NCI-H2227 (cell line): Measurements from ENCODE around the gene SLC26A1.
"Not testable (repeated sequence)": the region's sequence is repeated elsewhere in the genome, so short reads cannot be mapped to it uniquely, and the experiment has no call there.

Source experiments
- DNase-seq: peaks from one replicate; lab custom pipeline; 2025; ENCODE audit not compliant: unreplicated experiment; lab: John Stamatoyannopoulos, UW

SLC26A1 gene

GRCh38 chr4:999882-1000425 lies 6.8 kb upstream of the SLC26A1 start:
- no peak for DNase-seq

DNA sequence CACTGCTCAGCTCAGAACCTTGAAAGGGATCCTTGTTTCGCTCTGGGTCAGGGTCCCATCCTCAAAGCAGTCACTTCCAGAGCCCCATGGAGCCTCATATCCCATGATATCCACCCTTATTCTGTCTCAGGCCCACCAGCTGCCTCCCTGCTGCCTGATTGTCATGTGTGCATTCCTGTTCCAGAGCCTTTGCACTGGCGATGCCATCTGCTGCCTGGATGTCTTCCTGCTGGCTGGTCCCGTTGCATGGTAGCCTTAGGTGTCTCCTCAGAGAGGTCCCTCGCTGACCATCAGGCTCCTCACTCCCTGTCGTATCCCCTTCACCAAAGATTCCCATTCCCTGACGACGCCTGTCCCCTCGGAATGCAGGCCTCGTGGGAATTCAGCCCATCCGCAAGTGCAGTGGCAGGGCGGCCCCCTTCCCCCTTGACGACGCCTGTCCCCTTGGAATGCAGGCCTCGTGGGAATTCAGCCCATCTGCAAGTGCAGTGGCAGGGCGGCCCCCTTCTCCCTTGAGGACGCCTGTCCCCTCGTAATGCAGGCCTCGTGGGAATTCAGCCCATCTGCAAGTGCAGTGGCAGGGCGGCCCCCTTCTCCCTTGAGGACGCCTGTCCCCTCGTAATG lies 6.1 kb upstream of the SLC26A1 start:
- DNase-seq: not testable (repeated sequence)

- no peak for DNase-seq
Measured at GRCh38 chr4:998096-998691, 5.0 kb upstream of the SLC26A1 start.

GRCh38 chr4:997375-998071 lies 4.3 kb upstream of the SLC26A1 start:
- peak; percentile 69 for DNase-seq

- no peak for DNase-seq
Measured at GRCh38 chr4:996997-997374, 3.8 kb upstream of the SLC26A1 start.

- DNase-seq: no peak
Measured at GRCh38 chr4:996030-996996, 3.1 kb upstream of the SLC26A1 start.

GRCh38 chr4:995311-996026 lies 2.3 kb upstream of the SLC26A1 start:
- no peak for DNase-seq

DNA sequence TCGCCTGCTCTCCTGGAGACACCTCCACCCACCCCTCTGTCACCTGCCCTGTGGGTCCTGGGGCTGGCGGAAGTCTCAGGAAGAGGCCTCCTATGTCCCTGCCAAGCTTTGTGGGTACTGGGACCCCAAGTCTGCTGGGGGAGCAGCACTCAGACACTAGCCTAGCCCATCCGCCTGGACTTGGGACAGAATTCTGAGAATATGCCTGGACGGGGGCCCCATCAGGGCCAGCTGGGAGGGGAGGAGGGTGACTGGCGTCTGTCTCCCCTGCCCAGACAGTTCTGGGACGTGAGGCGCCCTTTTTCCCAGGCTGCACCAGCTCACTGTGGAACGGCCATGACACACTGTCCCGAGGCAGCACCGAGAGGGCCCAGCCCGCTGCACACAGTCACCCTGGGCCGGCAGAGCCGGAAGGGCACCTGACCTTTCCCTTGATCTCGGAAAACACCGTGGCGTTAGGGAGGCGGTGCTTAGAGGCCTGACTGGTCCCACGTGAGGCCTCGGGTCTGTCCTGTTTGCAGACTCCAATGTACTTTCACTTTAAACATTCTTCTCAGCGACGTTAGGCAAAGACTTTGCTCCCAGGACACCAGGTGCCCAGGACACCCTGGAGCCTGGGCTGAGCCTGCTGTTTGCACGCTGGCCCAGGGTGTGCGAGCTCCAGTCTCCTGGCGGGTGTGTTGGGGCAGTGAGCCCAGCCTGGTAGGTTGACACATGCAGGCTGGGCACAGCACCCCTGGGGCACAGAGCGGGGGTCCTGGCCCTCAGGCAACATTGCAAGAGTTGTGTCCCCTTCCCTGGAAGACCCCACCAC lies 700 bp downstream of the SLC26A1 start:
- DNase-seq: no peak

DNA sequence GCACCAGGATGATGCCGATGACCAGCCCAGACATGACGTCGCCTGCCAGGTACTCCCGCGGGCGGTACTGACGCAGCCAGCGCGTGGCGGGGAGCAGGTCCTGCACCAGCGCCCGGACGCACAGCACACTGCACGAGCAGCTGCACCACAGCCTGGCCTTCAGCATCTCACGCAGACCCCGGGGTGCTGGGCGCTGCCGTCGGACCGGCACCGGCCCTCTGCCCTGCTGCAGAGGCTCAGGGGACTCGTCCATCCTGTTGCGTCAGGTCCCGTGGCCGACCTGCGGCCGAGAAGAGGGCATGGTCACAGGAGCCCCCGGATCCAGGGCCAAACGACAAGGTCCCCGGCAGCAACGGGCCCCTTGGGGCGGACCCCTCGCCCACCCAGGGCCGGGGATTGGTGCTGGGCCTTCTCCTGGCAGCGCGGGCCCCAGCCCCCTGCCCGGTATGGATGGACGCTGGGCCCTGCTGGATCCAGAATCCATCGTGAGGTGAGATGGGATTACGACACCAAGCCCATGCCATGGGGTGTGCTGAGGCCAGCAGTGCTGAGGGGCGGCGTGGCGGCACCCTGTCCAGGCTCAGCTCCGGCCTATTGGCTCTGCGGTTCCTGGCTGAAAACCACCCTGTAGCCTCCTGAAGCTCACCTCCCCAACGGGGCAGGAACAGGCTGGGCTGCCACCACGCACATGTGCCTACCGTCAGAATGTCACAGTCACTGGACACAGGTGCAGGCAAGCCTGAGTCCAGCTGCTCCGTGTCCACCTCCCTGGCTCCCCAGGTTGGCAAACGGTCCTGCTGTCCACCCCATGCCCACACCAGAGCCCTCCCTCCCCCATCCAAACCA lies 1.5 kb downstream of the SLC26A1 start:
- DNase-seq: no peak

DNA sequence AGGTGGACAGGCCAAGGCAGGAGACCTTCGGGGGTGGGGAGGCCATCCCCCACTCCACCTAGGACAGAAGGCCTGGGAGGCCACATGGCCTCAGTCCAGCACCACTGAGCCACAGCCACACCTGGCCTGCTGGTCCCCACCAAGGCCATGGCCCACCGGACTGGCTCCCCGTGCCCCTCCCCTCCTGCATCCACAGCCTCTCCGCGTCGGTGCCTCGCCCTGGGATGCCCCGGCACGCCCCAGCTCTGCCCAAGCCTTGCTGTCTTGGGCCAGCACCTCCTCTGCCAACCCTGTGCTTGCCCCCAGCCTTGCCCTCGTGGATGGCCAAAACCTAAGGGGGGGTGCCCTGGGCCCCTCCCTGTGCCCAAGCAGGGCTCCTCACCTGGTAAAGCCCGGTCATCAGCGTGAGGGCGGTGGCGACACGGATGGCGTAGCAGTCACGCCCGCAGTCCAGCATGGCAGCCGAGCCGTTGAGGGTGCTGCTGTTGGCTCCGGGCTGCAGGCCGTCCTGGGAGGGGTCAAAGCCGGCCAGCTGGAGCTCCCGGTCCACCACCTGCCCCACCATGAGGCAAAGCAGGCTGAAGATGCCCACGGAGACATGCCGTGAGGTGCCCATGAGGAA lies 2.3 kb downstream of the SLC26A1 start:
- DNase-seq: no peak

DNA sequence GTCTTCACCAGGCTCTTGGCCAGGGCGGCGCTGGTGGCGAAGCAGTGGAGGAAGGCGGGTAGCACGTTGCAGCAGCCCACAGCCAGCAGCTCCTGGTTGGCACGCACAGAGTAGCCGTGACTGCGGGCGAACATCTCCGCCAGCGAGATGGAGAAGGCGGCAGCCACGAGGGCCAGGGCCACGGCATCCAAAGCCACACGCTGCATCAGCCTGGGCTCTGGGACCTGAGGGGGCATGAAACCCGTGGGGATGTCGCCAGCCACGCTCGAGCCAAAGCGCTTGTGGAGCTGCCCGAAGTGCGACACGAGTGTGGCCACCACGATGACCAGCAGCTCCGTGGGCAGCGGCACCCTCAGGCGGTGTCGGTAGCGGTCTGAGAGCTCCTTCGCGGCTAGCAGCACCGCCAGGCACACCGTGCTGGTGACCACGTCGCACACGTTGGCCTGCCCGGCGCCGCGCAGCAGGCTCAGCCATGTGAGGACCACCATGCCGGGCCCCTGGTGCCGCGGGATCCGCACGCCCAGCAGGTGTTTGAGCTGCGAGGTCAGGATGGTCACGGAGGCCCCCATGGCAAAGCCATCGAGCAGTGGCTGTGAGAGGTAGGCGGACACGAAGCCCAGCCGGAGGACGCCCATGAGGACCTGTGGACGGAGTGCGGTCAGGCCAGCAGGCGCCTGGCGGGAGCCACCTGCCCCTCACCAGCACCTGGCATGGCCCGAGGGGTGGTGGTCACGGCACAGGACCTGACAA lies 3.3 kb downstream of the SLC26A1 start:
- no peak for DNase-seq

DNA sequence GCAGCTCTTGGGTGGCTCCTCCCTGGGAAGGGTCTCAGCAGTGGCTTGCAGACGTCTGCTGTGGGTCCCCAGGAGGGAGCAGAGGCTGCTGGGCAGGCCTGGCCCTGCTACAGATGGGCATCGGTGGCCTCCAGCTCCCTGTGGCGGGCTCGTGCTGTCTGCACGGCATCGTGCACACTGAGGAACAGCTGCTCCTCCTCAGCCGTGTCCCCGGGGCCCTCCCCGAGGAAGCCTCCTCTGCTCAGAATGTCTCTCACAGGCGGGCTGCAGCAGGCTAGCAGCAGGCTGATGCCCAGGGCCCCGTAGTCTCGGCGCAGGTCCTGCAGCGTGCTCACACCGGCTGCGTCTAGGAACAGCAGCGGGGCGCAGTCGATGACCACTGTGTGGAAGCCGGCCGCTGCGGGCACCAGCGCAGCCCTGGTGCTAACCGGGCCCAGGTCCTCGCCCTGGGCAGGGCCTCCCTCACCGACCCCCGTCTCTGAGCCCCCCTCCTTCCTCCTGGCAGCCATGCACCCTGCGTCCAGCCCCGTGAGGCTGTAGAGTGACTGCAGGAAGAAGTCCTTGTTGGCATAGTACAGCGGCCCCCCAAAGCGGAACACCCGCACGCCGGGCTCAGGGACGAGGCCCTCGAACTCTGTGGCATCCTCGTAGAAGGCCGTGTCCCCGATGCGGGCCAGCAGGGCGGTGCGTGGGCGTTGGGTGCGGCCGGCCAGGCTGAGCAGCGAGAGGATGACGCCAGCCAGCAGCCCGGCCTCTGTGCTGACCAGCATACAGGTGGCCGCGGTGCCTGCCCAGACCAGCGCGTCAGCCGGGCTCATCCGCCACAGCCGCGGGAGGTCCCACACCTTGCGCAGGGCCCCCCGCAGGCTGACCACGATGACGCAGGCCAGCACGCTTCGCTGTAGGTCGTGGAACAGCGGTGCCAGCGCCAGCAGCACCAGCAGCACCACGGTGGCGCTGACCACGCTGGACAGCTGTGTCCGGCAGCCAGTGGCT lies 4.2 kb downstream of the SLC26A1 start:
- no peak for DNase-seq

DNA sequence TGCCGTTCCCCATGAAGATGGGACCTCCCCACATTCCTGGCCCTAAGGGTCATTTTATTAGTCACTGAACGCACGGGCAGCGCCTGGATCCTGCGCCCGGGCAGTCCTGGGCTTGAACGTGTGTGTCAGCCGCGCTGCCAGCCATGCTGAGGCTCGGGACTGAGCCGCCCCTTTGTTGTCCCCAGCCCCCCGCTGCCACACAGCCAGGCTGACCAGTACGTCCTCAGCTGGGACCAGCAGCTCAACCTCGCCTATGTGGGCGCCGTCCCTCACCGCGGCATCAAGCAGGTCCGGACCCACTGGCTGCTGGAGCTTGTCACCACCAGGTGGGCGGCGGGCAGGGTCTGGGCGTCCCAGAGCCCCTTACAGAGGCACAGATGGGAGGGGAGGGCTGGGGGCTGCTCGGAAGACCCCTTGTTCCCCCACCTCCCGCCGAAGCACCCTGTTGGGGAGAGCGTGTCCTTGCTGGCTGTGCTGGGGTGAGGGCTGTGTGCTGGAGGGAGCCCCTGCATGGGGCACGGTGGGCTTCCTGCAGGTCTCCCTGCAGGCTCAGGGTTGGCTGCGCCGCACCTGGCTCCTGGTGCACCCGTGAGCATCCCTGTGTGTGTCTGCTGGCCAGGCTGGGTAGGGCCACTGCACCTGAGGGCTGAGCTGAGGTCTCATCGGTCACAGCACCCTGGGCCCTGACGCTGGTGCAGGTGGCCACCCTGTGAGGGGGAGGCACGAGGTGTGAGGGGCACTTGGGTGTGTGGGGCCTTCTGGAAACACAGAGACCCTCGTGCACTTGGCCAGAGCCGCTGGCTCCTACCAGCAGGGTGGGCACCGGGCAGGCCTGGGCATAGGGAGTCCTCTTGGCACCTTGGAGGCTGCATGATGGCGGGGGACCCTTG lies 5.3 kb downstream of the SLC26A1 start:
- DNase-seq: no peak

- peak; percentile 73 for DNase-seq
Measured at GRCh38 chr4:986879-987623, 6.2 kb downstream of the SLC26A1 start, which contains the start of gene IDUA. Gene IDUA (plus strand): TSS chr4:987044. CDS start chr4:987085, 41 bp downstream.
